ENCODE measurements around the gene ACP4. TPM values are rescaled to one million over a fixed set of nuclear protein-coding genes. Genes with fewer than 3 reads are reported as not detected.
"Not testable (repeated sequence)": the region's sequence is repeated elsewhere in the genome, so short reads cannot be mapped to it uniquely, and the experiment has no call there.

Gene ACP4
- total RNA-seq, 2 donors from 2014 or later, result not detected

DNA sequence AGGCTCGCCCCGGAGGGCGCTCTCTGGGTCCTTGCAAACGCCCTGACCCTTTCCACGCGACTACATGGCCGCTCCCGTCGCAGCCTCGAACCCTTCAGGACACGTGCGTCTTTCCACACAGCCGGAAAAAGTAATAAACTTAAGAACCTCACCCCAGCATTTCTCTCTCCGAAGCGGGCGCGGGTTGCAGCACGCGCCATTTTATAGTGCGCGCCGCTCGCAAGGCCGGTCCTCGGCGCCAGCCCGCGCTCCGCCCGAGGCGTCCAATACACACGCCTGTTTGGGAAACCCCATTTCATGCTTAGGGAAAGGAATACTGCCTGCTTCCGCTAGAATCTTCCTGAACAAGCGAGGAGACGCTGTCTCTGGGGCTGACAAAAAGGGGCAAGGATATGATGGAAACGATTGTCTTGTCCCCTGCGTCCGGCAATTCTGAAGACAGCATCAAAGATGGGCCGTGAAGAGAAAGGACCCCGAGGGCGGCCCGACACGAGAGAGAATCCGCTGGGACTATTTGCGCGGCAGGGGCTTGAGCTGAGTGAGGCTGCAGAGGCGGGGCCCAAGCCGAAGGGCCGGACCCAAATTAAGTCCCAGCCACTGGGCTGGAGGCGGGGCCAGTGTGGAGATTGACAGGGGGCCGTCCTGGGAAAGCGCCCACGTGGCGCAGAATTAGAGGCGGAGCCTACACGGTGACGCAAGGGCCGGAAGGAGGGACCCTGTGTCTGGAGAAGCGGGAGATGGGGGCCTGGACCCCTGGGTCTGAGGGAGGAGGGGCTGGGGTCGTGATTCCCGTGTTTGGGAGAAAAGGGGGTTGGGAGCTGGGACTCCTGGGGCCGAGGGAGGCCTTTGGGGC lies 14.4 kb downstream of the ACP4 start:
- peak; percentile 99 for ATAC-seq
- peak; percentile 39 to 88 (median 81) for TF ChIP-seq POLR2A (IDR thresholded peaks at IDR 0.05)
- TF ChIP-seq, protein P1, sequence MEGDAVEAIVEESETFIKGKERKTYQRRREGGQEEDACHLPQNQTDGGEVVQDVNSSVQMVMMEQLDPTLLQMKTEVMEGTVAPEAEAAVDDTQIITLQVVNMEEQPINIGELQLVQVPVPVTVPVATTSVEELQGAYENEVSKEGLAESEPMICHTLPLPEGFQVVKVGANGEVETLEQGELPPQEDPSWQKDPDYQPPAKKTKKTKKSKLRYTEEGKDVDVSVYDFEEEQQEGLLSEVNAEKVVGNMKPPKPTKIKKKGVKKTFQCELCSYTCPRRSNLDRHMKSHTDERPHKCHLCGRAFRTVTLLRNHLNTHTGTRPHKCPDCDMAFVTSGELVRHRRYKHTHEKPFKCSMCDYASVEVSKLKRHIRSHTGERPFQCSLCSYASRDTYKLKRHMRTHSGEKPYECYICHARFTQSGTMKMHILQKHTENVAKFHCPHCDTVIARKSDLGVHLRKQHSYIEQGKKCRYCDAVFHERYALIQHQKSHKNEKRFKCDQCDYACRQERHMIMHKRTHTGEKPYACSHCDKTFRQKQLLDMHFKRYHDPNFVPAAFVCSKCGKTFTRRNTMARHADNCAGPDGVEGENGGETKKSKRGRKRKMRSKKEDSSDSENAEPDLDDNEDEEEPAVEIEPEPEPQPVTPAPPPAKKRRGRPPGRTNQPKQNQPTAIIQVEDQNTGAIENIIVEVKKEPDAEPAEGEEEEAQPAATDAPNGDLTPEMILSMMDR (IDR thresholded peaks at IDR 0.05), result peak in 1 of 7 experiments; percentile 8
- intact Hi-C loops (cut with DNase I), result loop anchor here (10.0 kb wide), 1 partner anchor 300 kb away; the partner anchor contains the start of gene CTU1
- Histone ChIP-seq H3K27me3 (no peaks in the 10 kb centered on the region), H3K4me1 (peaks cover 27% of the 10 kb centered on the region), H3K9me3 (no peaks in the 10 kb centered on the region), H3K27ac (peak overlapping the region; percentile 91 to 98 (median 96)), H3K36me3 (replicated peaks in 1 of 2; ENCODE audit: insufficient read depth in 1 of 2, low read depth in 2 of 2) (peaks cover 0 to 4% of the 10 kb centered on the region in 2 donors), H3K4me3 (peak overlapping the region; percentile 92 to 96)
- 1% methylated on average over 39 to 62 of the region's 62 CpGs for WGBS, 2 donors
- peak; percentile 99 for DNase-seq

DNA sequence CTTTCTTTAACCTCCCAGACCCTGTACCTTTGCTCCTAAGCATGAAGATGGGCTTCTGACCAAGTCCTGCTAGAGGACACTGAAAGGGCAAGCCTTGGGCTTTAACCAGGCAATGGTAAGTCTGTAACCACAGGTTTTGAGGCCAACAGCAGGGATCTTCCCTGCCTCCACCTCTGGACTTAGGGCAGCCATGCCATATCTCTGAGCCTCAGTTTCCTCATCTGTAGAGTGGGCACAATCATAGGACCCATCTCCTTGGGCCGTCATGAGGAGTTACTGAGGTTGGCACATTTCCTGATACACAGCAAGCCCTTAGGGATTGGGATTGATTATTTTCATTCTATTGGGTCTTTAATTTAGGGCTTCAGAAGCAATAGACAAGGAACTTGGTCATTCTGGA lies 18.6 kb downstream of the ACP4 start:
- intact Hi-C loops (cut with DNase I), result loop anchor here (10.0 kb wide), 1 partner anchor 296 kb away; the partner anchor contains the start of gene CTU1
- H3K4me1 ChIP-seq, result peaks cover 8% of the 10 kb centered on the region
- H3K27me3 ChIP-seq, result no peaks in the 10 kb centered on the region
- TF ChIP-seq POLR2A (IDR thresholded peaks at IDR 0.05), result no peak
- TF ChIP-seq, protein P1 (IDR thresholded peaks at IDR 0.05), result no peak
- 44 to 59% methylated on average over 1 of the region's 1 CpG for WGBS, 2 donors
- H3K4me3 ChIP-seq, result no peak overlapping the region
- no peaks in the 10 kb centered on the region for H3K9me3 ChIP-seq
- H3K27ac ChIP-seq, result no peak overlapping the region
- no peaks in the 10 kb centered on the region for H3K36me3 ChIP-seq (replicated peaks in 1 of 2; ENCODE audit: insufficient read depth in 1 of 2, low read depth in 2 of 2)
- ATAC-seq (no peak), DNase-seq (no peak)

DNA sequence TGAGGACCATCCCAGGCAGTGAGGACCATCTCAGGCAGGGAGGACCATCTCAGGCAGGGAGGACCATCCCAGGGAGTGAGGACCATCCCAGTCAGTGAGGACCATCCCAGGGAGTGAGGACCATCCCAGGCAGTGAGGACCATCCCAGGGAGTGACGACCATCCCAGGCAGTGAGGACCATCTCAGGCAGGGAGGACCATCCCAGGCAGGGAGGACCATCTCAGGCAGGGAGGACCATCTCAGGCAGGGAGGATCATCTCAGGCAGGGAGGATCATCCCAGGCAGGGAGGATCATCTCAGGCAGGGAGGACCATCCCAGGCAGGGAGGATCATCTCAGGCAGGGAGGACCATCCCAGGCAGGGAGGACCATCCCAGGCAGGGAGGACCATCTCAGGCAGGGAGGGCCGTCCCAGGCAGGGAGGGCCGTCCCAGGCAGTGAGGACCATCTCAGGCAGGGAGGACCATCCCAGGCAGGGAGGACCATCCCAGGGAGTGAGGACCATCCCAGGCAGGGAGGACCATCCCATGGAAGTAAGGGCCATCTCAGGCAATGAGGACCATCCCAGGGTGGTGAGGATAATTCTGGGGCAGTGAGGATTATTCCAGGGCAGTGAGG lies 21.5 kb downstream of the ACP4 start:
- H3K27me3 ChIP-seq; H3K27ac ChIP-seq; intact Hi-C loops (cut with DNase I); H3K4me3 ChIP-seq; H3K4me1 ChIP-seq; ATAC-seq; DNase-seq; H3K36me3 ChIP-seq (replicated peaks in 1 of 2; ENCODE audit: insufficient read depth in 1 of 2, low read depth in 2 of 2); H3K9me3 ChIP-seq: not testable (repeated sequence)
- 63% methylated on average over 3 of the region's 3 CpGs; no CpG with 5 or more reads in 1 of the 2 donors for WGBS, 2 donors

DNA sequence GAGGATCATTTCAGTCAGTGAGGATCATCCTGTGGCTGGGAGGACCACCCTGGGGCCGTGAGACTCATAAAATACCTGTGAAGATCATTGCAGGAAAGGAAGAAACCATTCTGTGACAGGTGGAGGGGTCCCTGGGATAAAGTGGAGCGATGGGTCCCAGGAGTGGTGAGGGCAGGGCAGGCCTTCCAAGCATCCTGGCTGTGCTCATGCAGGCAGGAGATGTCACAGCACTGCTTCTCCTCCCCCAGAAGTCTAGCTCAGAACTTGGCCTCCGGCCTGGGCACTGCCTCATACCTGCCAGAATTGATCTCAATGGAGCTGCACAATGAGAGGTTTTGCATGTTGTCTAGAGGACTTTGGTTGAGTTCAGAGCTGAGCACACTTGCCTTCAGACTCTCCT lies 22.3 kb downstream of the ACP4 start:
- H3K27me3 ChIP-seq, result no peaks in the 10 kb centered on the region
- H3K4me3 ChIP-seq, result no peak overlapping the region
- peaks cover under 1% of the 10 kb centered on the region for H3K4me1 ChIP-seq
- 37 to 78% methylated on average over 2 to 3 of the region's 3 CpGs for WGBS, 2 donors
- no peak for TF ChIP-seq POLR2A (IDR thresholded peaks at IDR 0.05)
- TF ChIP-seq, protein P1 (IDR thresholded peaks at IDR 0.05), result no peak
- intact Hi-C loops (cut with DNase I), result no loop called here
- no peak for DNase-seq
- H3K9me3 ChIP-seq, result no peaks in the 10 kb centered on the region
- no peak overlapping the region for H3K27ac ChIP-seq
- ATAC-seq, result no peak
- H3K36me3 ChIP-seq (replicated peaks in 1 of 2; ENCODE audit: insufficient read depth in 1 of 2, low read depth in 2 of 2), result no peaks in the 10 kb centered on the region

DNA sequence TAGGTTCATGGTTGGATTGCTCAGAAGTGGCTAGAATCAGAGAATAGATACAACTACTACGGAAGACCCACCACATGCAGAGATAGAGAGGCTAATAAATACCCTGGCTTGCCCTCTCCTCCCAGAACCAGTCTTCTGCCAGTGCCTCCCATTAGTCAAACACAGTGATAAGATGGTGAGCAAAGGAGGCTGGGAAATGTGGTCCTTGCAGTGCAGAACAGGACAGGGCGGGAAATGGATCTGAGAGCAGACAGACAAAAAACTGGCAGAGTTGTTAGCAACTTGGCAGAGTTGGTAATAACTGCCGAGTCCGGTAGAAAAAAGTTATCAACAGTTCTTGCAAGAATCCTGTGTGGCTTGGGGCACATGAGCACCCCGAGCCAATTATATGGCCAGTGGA lies 24.7 kb downstream of the ACP4 start:
- TF ChIP-seq, protein P1 (IDR thresholded peaks at IDR 0.05), result no peak
- TF ChIP-seq POLR2A (IDR thresholded peaks at IDR 0.05), result no peak
- Histone ChIP-seq H3K9me3 (no peaks in the 10 kb centered on the region), H3K4me3 (no peak overlapping the region), H3K4me1 (peaks cover 23% of the 10 kb centered on the region), H3K27me3 (no peaks in the 10 kb centered on the region), H3K27ac (no peak overlapping the region), H3K36me3 (replicated peaks in 1 of 2; ENCODE audit: insufficient read depth in 1 of 2, low read depth in 2 of 2) (no peaks in the 10 kb centered on the region)
- 42 to 43% methylated on average over 5 of the region's 5 CpGs for WGBS, 2 donors
- peak in 2 of 4 donors; percentile 46 to 54 for DNase-seq
- intact Hi-C loops (cut with DNase I), result no loop called here
- ATAC-seq, result no peak
